Measurements from ENCODE around the gene MGAT4C. TPM values are rescaled to one million over a fixed set of nuclear protein-coding genes. Genes with fewer than 3 reads are reported as not detected.
A peak's percentile ranks its signal among the peaks of the same experiment; 100 is the strongest.

MGAT4C gene
- total RNA-seq, 4 donors from 2014 or later, result 0.14 to 0.75 (median 0.16) TPM; not detected in 1

DNA sequence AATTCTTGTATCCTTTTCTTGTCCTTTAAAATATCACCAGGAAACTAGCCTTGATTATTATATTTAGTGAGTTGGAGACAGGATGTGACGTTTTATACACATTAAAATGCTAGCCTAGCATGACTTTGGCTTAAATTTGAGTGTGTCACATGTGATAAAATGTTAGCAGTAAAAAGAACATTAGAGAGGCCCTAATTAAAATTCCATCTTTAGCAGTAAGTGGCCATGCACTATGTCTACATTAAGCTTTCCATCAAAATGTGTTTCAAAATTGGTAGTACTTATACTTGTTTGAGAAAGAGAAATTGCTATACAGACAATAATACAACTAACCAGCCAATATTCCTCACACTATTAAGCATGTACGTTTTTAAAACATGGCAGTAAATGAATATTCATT is 29.9 kb upstream of the MGAT4C start:
- no peak for DNase-seq
- H3K4me1 ChIP-seq, result no peaks in the 10 kb centered on the region
- H3K27me3 ChIP-seq, result no peaks in the 10 kb centered on the region
- no peaks in the 10 kb centered on the region for H3K9me3 ChIP-seq
- WGBS, 2 donors (ENCODE audit: low coverage in 1 of 2), result 45 to 63% methylated on average over 2 of the region's 2 CpGs
- H3K27ac ChIP-seq, result no peak overlapping the region
- intact Hi-C loops (cut with DNase I; ENCODE audit: low total_unique reads), result no loop called here
- H3K36me3 ChIP-seq, result no peaks in the 10 kb centered on the region
- H3K4me3 ChIP-seq, result no peak overlapping the region
- no peak for TF ChIP-seq CTCF (IDR thresholded peaks at IDR 0.05)
- no peak for TF ChIP-seq POLR2AphosphoS5 (IDR thresholded peaks at IDR 0.05)
- TF ChIP-seq EP300 (IDR thresholded peaks at IDR 0.05; ENCODE audit: low read depth), result no peak
- in situ Hi-C loops (cut with MboI; ENCODE audit: low pct_ligation_motif_present in 1 of 4, low pct_unique_long_range_greater_than_20kb in 1 of 4, low sequenced_read_pairs in 3 of 4), result no loop called here

GRCh38 chr12:86283620-86284019 is 27.4 kb upstream of the MGAT4C start:
- H3K36me3 ChIP-seq, result no peaks in the 10 kb centered on the region
- no peaks in the 10 kb centered on the region for H3K9me3 ChIP-seq
- TF ChIP-seq CTCF (IDR thresholded peaks at IDR 0.05) (no peak), POLR2AphosphoS5 (IDR thresholded peaks at IDR 0.05) (no peak), EP300 (IDR thresholded peaks at IDR 0.05; ENCODE audit: low read depth) (no peak)
- WGBS, 2 donors (ENCODE audit: low coverage in 1 of 2), result 45 to 58% methylated on average over 2 of the region's 2 CpGs
- intact Hi-C loops (cut with DNase I; ENCODE audit: low total_unique reads), result no loop called here
- in situ Hi-C loops (cut with MboI; ENCODE audit: low pct_ligation_motif_present in 1 of 4, low pct_unique_long_range_greater_than_20kb in 1 of 4, low sequenced_read_pairs in 3 of 4), result no loop called here
- no peaks in the 10 kb centered on the region for H3K4me1 ChIP-seq
- H3K27me3 ChIP-seq, result no peaks in the 10 kb centered on the region
- DNase-seq, result no peak
- H3K4me3 ChIP-seq, result no peak overlapping the region
- no peak overlapping the region for H3K27ac ChIP-seq

DNA sequence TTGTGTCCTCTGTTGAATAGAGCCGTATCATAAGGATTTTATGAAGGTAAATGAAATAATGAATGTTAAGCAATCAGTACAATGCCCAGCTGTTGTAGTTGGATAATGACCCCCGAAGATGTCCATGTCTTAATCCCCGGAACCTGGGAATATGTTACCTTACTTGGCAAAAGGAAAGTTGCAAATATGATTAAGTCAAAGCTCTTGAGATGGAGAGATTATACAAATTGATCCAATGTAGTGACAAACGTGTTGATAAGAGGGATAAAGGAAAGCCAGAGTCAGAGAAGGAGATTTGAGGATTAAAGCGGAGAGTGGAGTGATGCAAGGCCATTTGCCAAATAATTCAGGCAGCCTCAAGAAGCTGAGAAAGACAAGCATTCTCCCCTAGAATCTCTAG is 19.2 kb upstream of the MGAT4C start:
- no peak overlapping the region for H3K27ac ChIP-seq
- H3K27me3 ChIP-seq, result no peaks in the 10 kb centered on the region
- intact Hi-C loops (cut with DNase I; ENCODE audit: low total_unique reads), result no loop called here
- in situ Hi-C loops (cut with MboI; ENCODE audit: low pct_ligation_motif_present in 1 of 4, low pct_unique_long_range_greater_than_20kb in 1 of 4, low sequenced_read_pairs in 3 of 4), result no loop called here
- no peaks in the 10 kb centered on the region for H3K4me1 ChIP-seq
- TF ChIP-seq POLR2AphosphoS5 (IDR thresholded peaks at IDR 0.05) (no peak), POLR2A (IDR thresholded peaks at IDR 0.05) (no peak)
- H3K36me3 ChIP-seq, result no peaks in the 10 kb centered on the region
- DNase-seq, result no peak
- 63 to 73% methylated on average over 3 to 5 of the region's 5 CpGs for WGBS, 2 donors (ENCODE audit: low coverage in 1 of 2)
- H3K9me3 ChIP-seq, result no peaks in the 10 kb centered on the region
- no peak overlapping the region for H3K4me3 ChIP-seq

DNA sequence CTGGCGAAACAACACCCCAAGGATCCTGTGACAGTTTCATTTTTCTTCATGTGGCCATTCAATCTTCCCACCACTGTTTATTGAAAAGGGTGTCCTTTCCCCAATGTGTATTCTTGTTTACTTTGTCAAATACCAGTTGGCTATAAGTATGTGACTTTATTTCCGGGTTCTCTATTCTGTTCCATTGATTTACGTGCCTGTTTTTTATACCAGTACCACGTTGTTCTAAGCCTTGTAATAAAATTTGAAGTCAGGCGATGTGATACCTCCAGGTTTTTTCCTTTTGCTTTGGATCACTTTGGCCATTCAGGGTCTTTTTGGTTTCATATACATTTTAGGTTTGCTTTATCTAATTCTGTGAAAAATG is 9.1 kb upstream of the MGAT4C start:
- H3K4me3 ChIP-seq, result peak overlapping the region in 3 of 4 donors; percentile 22 to 27 (median 23)
- no peaks in the 10 kb centered on the region for H3K36me3 ChIP-seq
- in situ Hi-C loops (cut with MboI; ENCODE audit: low pct_ligation_motif_present in 1 of 4, low pct_unique_long_range_greater_than_20kb in 1 of 4, low sequenced_read_pairs in 3 of 4) (no loop called here), intact Hi-C loops (cut with DNase I; ENCODE audit: low total_unique reads) (no loop called here)
- no peaks in the 10 kb centered on the region for H3K4me1 ChIP-seq
- WGBS, 2 donors (ENCODE audit: low coverage in 1 of 2), result 38 to 53% methylated on average over 2 to 5 of the region's 5 CpGs
- no peaks in the 10 kb centered on the region for H3K27me3 ChIP-seq
- H3K27ac ChIP-seq, result peak overlapping the region in 1 of 4 donors; percentile 24
- DNase-seq, result no peak
- TF ChIP-seq EP300 (IDR thresholded peaks at IDR 0.05; ENCODE audit: low read depth) (no peak), CTCF (IDR thresholded peaks at IDR 0.05) (no peak), POLR2A (IDR thresholded peaks at IDR 0.05) (no peak), POLR2AphosphoS5 (IDR thresholded peaks at IDR 0.05) (no peak)
- H3K9me3 ChIP-seq, result no peaks in the 10 kb centered on the region
